Stomach (tissue), 9 donors: ENCODE measurements around the gene RALBP1. TPM values are rescaled to one million over a fixed set of nuclear protein-coding genes. Genes with fewer than 3 reads are reported as not detected.

Experiments
- DNase-seq, 2 donors: peaks; one replicate each; pipeline versions ENCODE4 v3.0.0 to v3.0.0-alpha.2; 2013 to 2019
- H3K27ac ChIP-seq, 5 donors: fragments of 200-600 bp in 4 of 5; sonication (generic) in 4 of 5; one replicate each; pipeline ENCODE4 v1.5.1; 2013 to 2019; ENCODE audit warnings: mild to moderate bottlenecking in 1 of 5, moderate library complexity in 1 of 5
- H3K27me3 ChIP-seq, 3 donors: fragments of 200-600 bp; sonication (generic); one replicate each; pipeline ENCODE4 v1.5.1; 2017 to 2019; ENCODE audit warnings: mixed run types in 1 of 3
- H3K36me3 ChIP-seq, 4 donors: fragments of 200-600 bp; sonication (generic); 1 replicate in 3 of 4; 2 replicates in 1 of 4; pipeline ENCODE4 v1.5.1; 2016 to 2019
- H3K4me1 ChIP-seq, 4 donors: fragments of 200-600 bp; sonication (generic); one replicate each; pipeline ENCODE4 v1.5.1; 2016 to 2019
- H3K4me3 ChIP-seq, 4 donors: fragments of 200-600 bp; sonication (generic) in 3 of 4; one replicate each; pipeline ENCODE4 v1.5.1; 2016 to 2019; ENCODE audit warnings: mild to moderate bottlenecking in 1 of 4
- H3K9me3 ChIP-seq, 4 donors: fragments of 200-600 bp; sonication (generic); one replicate each; pipeline ENCODE4 v1.5.1; 2016 to 2019
- CTCF ChIP-seq, 7 experiments: fragments of 450-650 bp in 4 of 7; fragments of 200-600 bp in 3 of 7; sonication (generic) in 3 of 7; IDR thresholded peaks; one replicate each; pipeline ENCODE4 v1.5.1; 2016 to 2019; ENCODE audit warnings: antibody characterized with exemption in 7 of 7, control low read depth in 2 of 7, mild to moderate bottlenecking in 1 of 7
- EP300 ChIP-seq: sonication (generic); formaldehyde crosslinking; IDR thresholded peaks from one replicate; pipeline ENCODE4 v1.6.1; 2017; ENCODE audit warnings: antibody characterized with exemption
- POLR2A ChIP-seq, 4 donors: fragments of 450-650 bp; IDR thresholded peaks; one replicate each; pipeline ENCODE4 v1.6.1; 2016; ENCODE audit warnings: antibody characterized with exemption in 4 of 4, control low read depth in 2 of 4, mild to moderate bottlenecking in 1 of 4, moderate library complexity in 1 of 4
- POLR2AphosphoS5 ChIP-seq, 3 donors: sonication (generic); formaldehyde crosslinking; IDR thresholded peaks; one replicate each; pipeline ENCODE4 v1.6.1; 2016; ENCODE audit warnings: antibody characterized with exemption in 3 of 3
- WGBS, 5 donors: extraction: QIAGEN DNeasy Blood & Tissue Kit in 3 of 5; methylation state at CpG; one replicate each; pipeline versions ENCODE4 v1.1.5 to v1.1.7; 2013 to 2018; 5-methylcytosine and 5-hydroxymethylcytosine counted together
- intact Hi-C: fragments of 100-400 bp; cut with DNase I; formaldehyde crosslinking; loops from one replicate; pipeline ENCODE4 v1.15.1; 2023; ENCODE audit warnings: low total_unique reads
- polyA plus RNA-seq, 3 donors: library from polyadenylated mRNA; stranded (reverse); fragments of 200-250 nt; gene quantifications; one replicate each; pipeline ENCODE4 v1.2.3, GENCODE V29; 2013
- total RNA-seq, 5 donors: library from RNA; depleted of rRNA; stranded (reverse); fragments of >200 nt; gene quantifications; one replicate each; pipeline versions ENCODE4 v1.1.0 to v1.2.3, GENCODE V29; 2014 to 2016
- donor health status: healthy with polysubstance abuse.
- donor health status: Bipolar disorder and iron deficiency.
- donor health status: healthy.

Gene RALBP1
- total and polyA plus RNA-seq, 8 donors, result 15.2 to 182 (median 43.6) TPM

GRCh38 chr18:9516437-9517064 lies 41.2 kb downstream of the RALBP1 start:
- H3K27ac ChIP-seq, result peak overlapping the region in 2 of 5 donors; percentile 2 to 3
- intact Hi-C loops, result no loop called here
- peak in 1 of 2 donors; percentile 59 for DNase-seq
- H3K4me3 ChIP-seq, result no peak overlapping the region
- TF ChIP-seq POLR2AphosphoS5 (IDR thresholded peaks at IDR 0.05) (peak in 1 of 3 donors; percentile 9), CTCF (IDR thresholded peaks at IDR 0.05) (peak in 5 of 7 experiments; percentile 80 to 87 (median 83)), EP300 (no peak), POLR2A (IDR thresholded peaks at IDR 0.05) (no peak)
- H3K36me3 ChIP-seq, result peaks cover 0 to 34% (median 32%) of the 10 kb centered on the region in 4 donors
- H3K9me3 ChIP-seq, result no peaks in the 10 kb centered on the region
- peaks cover 5 to 65% (median 21%) of the 10 kb centered on the region in 4 donors for H3K4me1 ChIP-seq
- 64 to 75% (median 72%) methylated on average over 4 of the region's 4 CpGs for WGBS, 5 donors
- no peaks in the 10 kb centered on the region for H3K27me3 ChIP-seq

- peak overlapping the region in 2 of 5 donors; percentile 2 to 37 for H3K27ac ChIP-seq
- TF ChIP-seq CTCF (IDR thresholded peaks at IDR 0.05), result no peak
- no peak for TF ChIP-seq POLR2A (IDR thresholded peaks at IDR 0.05)
- no peak for TF ChIP-seq EP300
- TF ChIP-seq POLR2AphosphoS5 (IDR thresholded peaks at IDR 0.05), result no peak
- H3K4me1 ChIP-seq, result peaks cover 5 to 65% (median 24%) of the 10 kb centered on the region in 4 donors
- no peak overlapping the region for H3K4me3 ChIP-seq
- no peak for DNase-seq
- 70 to 84% (median 81%) methylated on average over 6 of the region's 6 CpGs for WGBS, 5 donors
- H3K9me3 ChIP-seq, result no peaks in the 10 kb centered on the region
- H3K27me3 ChIP-seq, result no peaks in the 10 kb centered on the region
- H3K36me3 ChIP-seq, result peaks cover 6 to 44% (median 41%) of the 10 kb centered on the region in 4 donors
- intact Hi-C loops, result no loop called here
Observed at GRCh38 chr18:9517869-9518268, 42.6 kb downstream of the RALBP1 start.

GRCh38 chr18:9519399-9519798 lies 44.1 kb downstream of the RALBP1 start:
- TF ChIP-seq POLR2A (IDR thresholded peaks at IDR 0.05) (no peak), EP300 (no peak), CTCF (IDR thresholded peaks at IDR 0.05) (no peak), POLR2AphosphoS5 (IDR thresholded peaks at IDR 0.05) (no peak)
- Histone ChIP-seq H3K4me1 (peaks cover 0 to 53% (median 20%) of the 10 kb centered on the region in 4 donors), H3K4me3 (no peak overlapping the region), H3K9me3 (no peaks in the 10 kb centered on the region), H3K27me3 (no peaks in the 10 kb centered on the region), H3K36me3 (peaks cover 11 to 44% (median 41%) of the 10 kb centered on the region in 4 donors), H3K27ac (no peak overlapping the region)
- DNase-seq, result no peak
- WGBS, 5 donors, result 46 to 89% (median 81%) methylated on average over 1 of the region's 1 CpG
- intact Hi-C loops, result no loop called here

GRCh38 chr18:9520666-9521065 lies 45.4 kb downstream of the RALBP1 start:
- 84 to 98% (median 88%) methylated on average over 3 of the region's 3 CpGs for WGBS, 5 donors
- Histone ChIP-seq H3K4me3 (no peak overlapping the region), H3K9me3 (no peaks in the 10 kb centered on the region), H3K4me1 (peaks cover 0 to 40% (median 20%) of the 10 kb centered on the region in 4 donors), H3K27me3 (no peaks in the 10 kb centered on the region), H3K27ac (no peak overlapping the region), H3K36me3 (peaks cover 19 to 56% (median 50%) of the 10 kb centered on the region in 4 donors)
- no peak for TF ChIP-seq POLR2AphosphoS5 (IDR thresholded peaks at IDR 0.05)
- TF ChIP-seq CTCF (IDR thresholded peaks at IDR 0.05), result no peak
- TF ChIP-seq POLR2A (IDR thresholded peaks at IDR 0.05), result no peak
- TF ChIP-seq EP300, result no peak
- no peak for DNase-seq
- intact Hi-C loops, result no loop called here
